RKO (cell line): ENCODE data around the gene SLC13A4.
"Not testable (repeated sequence)": the region's sequence is repeated elsewhere in the genome, so short reads cannot be mapped to it uniquely, and the experiment has no call there.

Experiments
- DNase-seq: peaks from one replicate; pipeline ENCODE4 v3.0.0-alpha.2; 2016; ENCODE audit warnings: low spot score

SLC13A4 gene

GRCh38 chr7:135662123-135662372 lies 65.9 kb downstream of the SLC13A4 start:
- DNase-seq, result no peak

DNA sequence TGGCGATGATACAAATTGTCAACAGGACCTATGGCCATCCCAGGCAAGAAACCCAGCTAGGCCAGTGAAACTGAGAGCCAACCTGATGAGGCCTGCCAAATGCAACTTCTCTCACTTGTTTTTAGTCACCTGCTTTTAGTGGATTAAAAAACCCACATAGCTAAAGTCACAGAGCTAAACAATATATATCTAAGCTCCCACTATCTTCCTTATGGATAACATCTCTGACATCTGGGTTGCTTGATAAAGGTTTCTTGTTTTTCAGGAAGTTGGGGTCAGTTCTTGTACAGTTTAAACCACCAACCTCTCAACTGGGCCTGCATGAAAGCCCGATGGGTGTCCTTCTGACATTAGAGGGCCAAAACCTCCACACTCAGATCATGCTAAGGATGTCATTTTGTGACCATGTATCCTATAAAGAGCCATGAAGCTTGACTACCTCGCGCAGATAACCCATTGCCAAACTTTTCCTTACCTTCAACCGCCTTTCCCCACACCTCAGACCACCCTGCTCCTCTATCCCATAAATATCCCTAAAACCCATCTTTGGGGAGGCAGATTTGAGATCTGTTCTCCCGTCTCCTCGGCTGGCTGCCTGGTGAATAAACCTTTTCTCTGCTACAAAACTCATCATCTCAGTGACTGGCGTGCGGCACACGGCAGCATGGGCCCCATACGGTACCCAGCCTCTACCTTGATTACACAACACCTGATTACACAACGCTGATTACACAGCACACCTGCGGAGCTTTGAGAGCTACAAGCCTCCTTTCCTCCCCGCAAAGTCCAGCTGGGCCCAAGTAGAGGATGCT lies 66.5 kb downstream of the SLC13A4 start:
- DNase-seq, result peak; percentile 43

GRCh38 chr7:135659159-135659846 lies 68.7 kb downstream of the SLC13A4 start:
- no peak for DNase-seq

DNA sequence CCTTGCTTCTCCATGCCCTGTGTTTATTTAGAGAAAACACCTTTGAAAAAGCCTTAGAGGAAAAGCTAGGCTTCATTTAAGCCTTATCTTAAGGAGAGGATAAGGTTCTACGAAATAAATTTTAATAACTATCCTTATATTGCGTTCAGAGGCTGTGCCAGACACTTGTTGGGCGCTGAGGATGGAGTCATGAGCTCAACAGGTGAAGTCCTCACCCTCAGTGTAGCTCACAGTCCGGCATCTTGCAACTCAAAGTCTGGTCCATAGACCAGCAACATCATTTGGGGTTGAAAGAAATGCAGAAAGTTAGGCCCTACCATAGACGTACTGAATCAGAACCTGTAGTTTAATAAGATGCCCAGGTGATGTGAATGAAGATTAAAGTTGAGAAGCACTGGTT lies 69.4 kb downstream of the SLC13A4 start:
- DNase-seq, result no peak

DNA sequence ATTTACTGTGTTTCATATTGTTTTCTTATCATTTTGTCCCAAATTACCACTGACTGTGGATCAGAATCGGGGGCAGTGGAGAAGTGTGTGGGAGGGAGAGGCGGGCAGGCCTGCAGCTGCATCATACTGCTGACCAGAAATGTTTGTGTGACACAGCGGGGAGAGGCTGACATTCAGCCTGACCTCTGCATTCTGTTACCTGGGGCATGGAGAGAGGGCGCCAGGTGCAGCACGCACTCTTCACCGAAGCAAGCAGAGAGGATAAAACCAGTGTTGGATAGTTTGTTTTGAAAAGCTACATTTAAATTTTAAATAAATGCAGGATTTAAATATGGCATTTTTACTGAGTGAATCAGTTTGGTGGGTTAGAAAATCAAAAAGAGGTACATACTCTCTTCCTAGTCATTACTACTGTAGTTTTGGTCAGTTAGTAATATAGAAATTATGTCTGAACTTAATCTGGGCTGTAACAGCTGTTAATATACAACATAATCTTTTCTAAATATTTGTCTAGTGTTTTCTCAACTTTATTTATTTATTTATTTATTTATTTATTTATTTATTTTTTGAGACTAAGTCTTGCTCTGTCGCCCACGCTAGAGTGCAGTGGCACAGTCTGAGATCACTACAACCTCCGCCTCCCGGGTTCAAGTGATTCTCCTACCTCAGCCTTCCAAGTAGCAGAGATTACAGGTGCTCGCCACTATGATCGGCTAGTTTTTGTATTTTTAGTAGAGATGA lies 74.5 kb downstream of the SLC13A4 start:
- DNase-seq, result no peak

- DNase-seq, result peak; percentile 77
Observed at GRCh38 chr7:135650831-135651573, 77.0 kb downstream of the SLC13A4 start.

DNA sequence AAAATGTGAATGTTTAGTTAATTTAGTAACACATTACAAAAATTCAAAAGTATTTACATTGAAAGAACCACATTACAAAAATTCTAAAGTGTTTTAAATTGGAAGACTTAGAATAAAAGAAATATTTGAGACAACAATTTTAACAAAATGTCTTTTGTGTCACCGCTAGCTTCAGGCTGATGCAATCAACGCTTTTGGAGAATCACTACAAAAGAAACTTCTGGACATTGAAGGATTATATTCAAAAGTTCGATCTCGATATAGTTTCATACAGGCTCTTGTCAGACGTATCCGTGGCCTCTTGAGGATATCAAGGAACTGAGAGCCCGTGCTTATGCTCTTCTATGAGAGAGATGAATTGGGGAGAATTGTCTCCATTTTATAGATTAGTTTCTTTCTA lies 79.8 kb downstream of the SLC13A4 start:
- DNase-seq, result no peak

- DNase-seq, result no peak
Observed at GRCh38 chr7:135647755-135648154, 80.2 kb downstream of the SLC13A4 start.

DNA sequence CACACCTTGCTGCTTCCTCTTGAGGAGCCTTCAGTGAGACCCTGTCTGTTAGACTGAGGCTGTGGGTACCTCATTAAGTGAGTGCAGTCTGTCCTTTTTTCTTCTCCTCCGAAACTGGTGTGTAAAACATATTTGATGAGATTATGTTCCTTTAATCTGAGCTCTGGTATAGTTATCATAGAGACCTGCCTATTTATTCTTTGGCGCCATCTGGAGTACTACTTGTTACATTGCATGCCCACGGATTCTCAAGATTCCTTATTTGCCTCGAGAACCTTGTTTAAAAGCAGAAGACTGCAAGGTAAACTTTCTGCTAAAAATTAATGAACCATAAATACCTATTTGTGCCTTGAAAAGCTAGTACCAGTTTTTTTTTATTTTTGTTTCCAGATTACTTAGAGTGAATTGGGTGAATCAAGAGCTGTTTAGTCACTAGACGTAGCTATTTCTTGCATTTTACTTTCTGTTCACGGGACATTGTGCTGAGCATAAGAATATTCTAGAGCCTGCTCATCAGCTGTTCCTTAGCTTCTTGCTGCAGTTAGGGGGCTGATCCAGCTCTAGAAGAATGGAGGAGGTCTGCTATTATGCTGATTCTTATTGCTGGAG lies 82.6 kb downstream of the SLC13A4 start:
- DNase-seq, result peak; percentile 81

DNA sequence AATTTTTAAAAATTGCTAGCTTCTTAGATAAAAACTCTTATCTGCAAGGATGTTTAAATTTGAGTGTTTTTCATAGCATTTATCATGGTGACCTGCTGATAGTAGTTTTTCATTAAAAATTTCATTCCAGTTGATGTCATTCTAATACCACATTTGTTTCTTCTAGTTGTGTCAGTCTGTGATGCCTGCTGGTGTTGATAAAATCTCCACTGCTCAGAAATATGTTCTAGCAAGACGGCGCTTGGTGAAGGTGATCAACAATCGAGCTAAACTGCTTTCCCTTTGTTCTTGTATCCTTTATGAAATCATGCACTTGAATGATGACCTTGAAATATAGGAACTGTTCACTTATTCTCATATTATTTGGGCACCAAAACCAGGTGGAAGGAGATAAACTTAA lies 83.3 kb downstream of the SLC13A4 start:
- no peak for DNase-seq

GRCh38 chr7:135644154-135644553 lies 83.8 kb downstream of the SLC13A4 start:
- no peak for DNase-seq

DNA sequence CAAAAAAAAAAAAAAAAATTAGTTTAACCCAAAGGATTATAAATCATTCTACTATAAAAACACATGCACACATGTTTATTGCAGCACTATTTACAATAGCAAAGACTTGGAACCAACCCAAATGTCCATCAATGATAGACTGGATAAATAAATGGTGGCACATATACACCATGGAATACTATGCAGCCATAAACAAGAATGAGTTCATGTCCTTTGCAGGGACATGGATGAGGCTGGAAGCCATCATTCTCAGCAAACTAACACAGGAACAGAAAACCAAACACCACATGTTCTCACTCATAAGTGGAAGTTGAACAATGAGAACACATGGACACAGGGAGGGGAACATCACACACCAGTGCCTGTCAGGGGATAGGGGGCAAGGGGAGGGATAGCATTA lies 88.3 kb downstream of the SLC13A4 start:
- DNase-seq, result not testable (repeated sequence)

DNA sequence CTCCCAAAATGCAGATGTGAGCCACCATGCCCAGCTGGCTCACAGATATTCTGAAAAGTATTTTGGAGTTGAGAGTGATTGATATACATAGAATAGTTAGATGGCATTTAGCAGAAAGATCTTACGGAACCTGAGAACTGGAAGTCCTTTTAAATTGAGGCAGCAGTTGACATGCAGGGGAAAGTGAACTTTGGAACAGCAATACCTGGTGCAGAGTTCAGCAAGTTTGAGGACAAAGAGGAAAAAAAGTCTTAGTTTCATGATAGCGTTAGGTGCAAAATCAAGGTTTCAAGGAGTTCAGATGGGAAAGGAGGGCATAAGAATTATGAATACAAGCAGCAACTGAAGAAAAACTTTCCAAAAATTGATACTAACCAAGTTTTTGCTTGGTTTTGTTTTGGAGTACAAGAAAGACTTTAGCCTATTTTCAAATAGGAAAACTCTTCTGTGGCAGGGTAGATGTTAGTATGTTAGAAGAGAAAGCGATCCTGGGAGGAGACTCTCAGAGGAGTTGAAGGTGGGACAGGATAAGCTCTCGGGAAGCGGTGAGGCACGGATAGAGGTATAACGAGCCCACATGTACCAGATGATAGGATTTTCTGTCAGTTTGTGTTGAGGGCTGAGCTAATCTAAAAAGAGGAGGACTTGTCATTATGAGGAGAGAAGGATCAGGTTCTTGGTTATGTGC lies 93.7 kb downstream of the SLC13A4 start:
- no peak for DNase-seq
